Measurements from ENCODE around the gene ZFYVE21. TPM values are rescaled to one million over a fixed set of nuclear protein-coding genes. Genes with fewer than 3 reads are reported as not detected.

The ZFYVE21 gene
- total and polyA plus RNA-seq, 2 experiments from 2014 or later = 39.4 to 55.2 TPM

DNA sequence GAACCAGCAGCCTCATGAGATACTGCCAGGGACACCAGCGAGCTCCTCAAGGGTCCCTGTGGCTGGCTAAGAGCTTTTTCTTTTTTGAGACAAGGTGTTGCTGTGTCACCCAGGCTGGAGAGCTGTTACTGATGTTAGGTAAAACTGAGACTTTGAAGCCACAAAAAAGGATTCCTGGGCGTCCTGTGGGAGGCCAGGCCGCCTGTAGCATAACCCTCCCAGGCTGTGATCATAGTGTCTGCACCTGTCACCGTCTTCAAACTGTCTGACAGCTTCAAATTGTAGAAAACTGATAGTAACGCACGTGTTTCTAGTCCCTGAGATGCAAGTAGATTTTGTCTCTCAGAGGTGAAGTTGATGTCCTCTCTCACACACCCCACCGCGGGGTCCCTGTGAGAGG is 4.1 kb downstream of the ZFYVE21 start:
- WGBS (ENCODE audit: low lambda C conversion rate, missing lambda C conversion rate) = 93% methylated on average over 8 of the region's 8 CpGs
- Histone ChIP-seq H3K4me1 (ENCODE audit: insufficient read depth) (peaks cover 17% of the 10 kb centered on the region), H3K9me2 (replicated peaks; ENCODE audit: insufficient read depth) (no peaks in the 10 kb centered on the region), H3K27ac (no peak overlapping the region), H3K4me3 (no peak overlapping the region), H3K4me2 (no peak overlapping the region), H4K20me1 (ENCODE audit: insufficient read depth, poor library complexity, severe bottlenecking) (peaks cover 64% of the 10 kb centered on the region), H3K36me3 (replicated peaks; ENCODE audit: insufficient read depth, low read depth) (no peaks in the 10 kb centered on the region), H3K27me3 (no peaks in the 10 kb centered on the region), H2AFZ (no peak overlapping the region), H3K79me2 (peaks cover 88% of the 10 kb centered on the region), H3K9me3 (ENCODE audit: low read depth) (no peaks in the 10 kb centered on the region)
- TF ChIP-seq CTCF (IDR thresholded peaks at IDR 0.05; ENCODE audit: poor library complexity) (no peak), EZH2phosphoT487 (IDR thresholded peaks at IDR 0.05; ENCODE audit: low read depth, severe bottlenecking, unreplicated experiment) (no peak), EZH2 (IDR thresholded peaks at IDR 0.05; ENCODE audit: borderline replicate concordance) (no peak)
- no peak for DNase-seq (ENCODE audit: low spot score)

DNA sequence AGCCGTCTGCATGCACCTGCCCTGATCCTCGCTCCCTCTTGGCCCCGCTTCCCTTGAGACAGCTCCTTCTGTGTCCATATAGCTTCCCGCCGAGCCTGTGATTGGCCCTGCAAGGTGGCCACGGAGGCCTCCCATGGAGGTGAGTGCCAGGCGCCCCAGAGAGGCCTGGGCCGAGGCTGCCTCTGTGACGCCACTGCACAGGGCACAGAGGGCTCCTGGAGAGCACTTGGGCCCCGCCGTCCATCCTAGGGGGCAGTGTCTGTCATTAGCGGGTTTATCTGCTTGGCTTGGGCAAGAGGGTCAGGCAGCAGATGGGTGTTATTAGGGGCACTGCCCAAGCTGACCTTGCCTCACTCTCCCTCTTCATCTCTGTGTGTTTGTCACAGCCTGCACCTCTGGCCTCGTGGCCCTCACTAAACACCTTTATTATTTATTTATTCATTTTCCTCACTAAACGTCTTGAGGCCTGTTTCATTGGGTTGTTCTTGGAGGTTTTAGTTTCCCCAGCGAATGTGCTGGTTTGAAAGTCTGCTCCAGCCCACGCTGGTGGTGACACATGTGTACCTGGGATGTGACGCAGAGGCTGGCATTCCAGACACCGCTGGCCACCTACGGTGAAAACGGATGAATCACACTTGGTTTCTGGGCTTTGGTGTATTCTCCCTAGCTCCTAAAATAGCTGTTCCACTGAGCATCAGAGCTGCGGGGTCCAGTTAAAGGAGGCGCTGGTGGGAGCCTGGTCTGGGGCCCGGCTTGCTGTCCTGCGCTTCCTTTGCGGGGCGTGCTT is 5.9 kb downstream of the ZFYVE21 start:
- H2AFZ ChIP-seq = no peak overlapping the region
- no peak overlapping the region for H3K27ac ChIP-seq

DNA sequence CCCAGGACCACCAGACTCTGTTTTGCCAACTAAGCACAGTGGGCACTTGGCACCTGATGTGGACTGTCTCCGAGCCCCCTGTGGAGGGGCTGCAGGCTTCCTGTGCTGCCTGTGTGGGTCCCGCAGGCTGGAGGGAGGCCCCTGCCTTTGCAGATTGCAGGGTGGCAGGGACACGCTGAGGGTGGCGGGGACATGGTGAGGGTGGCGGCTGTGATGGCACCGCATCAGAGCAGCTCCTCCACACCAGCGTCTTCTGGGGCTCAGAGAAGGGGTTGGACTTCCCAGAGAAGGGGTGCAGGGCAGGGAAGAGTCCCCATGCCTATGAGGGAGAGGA is 8.1 kb downstream of the ZFYVE21 start:
- H3K27me3 ChIP-seq = no peaks in the 10 kb centered on the region
- H3K4me2 ChIP-seq = no peak overlapping the region
- H3K9me2 ChIP-seq (replicated peaks; ENCODE audit: insufficient read depth) = no peaks in the 10 kb centered on the region
- H3K79me2 ChIP-seq = peaks cover 89% of the 10 kb centered on the region
- H3K27ac ChIP-seq = no peak overlapping the region
- DNase-seq (ENCODE audit: low spot score) = no peak
- H3K9me3 ChIP-seq (ENCODE audit: low read depth) = no peaks in the 10 kb centered on the region
- TF ChIP-seq EZH2phosphoT487 (IDR thresholded peaks at IDR 0.05; ENCODE audit: low read depth, severe bottlenecking, unreplicated experiment) = no peak
- TF ChIP-seq EZH2 (IDR thresholded peaks at IDR 0.05; ENCODE audit: borderline replicate concordance) = no peak
- TF ChIP-seq CTCF (IDR thresholded peaks at IDR 0.05; ENCODE audit: poor library complexity) = no peak
- H3K36me3 ChIP-seq (replicated peaks; ENCODE audit: insufficient read depth, low read depth) = no peaks in the 10 kb centered on the region
- H3K4me1 ChIP-seq (ENCODE audit: insufficient read depth) = peaks cover 10% of the 10 kb centered on the region
- no peak overlapping the region for H3K4me3 ChIP-seq
- H2AFZ ChIP-seq = no peak overlapping the region
- WGBS (ENCODE audit: low lambda C conversion rate, missing lambda C conversion rate) = 98% methylated on average over 6 of the region's 7 CpGs
- H4K20me1 ChIP-seq (ENCODE audit: insufficient read depth, poor library complexity, severe bottlenecking) = peaks cover 57% of the 10 kb centered on the region

More for the DNA sequence above, 5.9 kb downstream of the ZFYVE21 start:
- H4K20me1 ChIP-seq (ENCODE audit: insufficient read depth, poor library complexity, severe bottlenecking) = peaks cover 74% of the 10 kb centered on the region
- H3K79me2 ChIP-seq = peaks cover 100% of the 10 kb centered on the region
- H3K36me3 ChIP-seq (replicated peaks; ENCODE audit: insufficient read depth, low read depth) = no peaks in the 10 kb centered on the region
- peaks cover 15% of the 10 kb centered on the region for H3K4me1 ChIP-seq (ENCODE audit: insufficient read depth)
- no peak for DNase-seq (ENCODE audit: low spot score)
- WGBS (ENCODE audit: low lambda C conversion rate, missing lambda C conversion rate) = 95% methylated on average over 26 of the region's 26 CpGs
- TF ChIP-seq EZH2phosphoT487 (IDR thresholded peaks at IDR 0.05; ENCODE audit: low read depth, severe bottlenecking, unreplicated experiment) (no peak), CTCF (IDR thresholded peaks at IDR 0.05; ENCODE audit: poor library complexity) (no peak), EZH2 (IDR thresholded peaks at IDR 0.05; ENCODE audit: borderline replicate concordance) (no peak)
- H3K9me2 ChIP-seq (replicated peaks; ENCODE audit: insufficient read depth) = no peaks in the 10 kb centered on the region
- H3K9me3 ChIP-seq (ENCODE audit: low read depth) = no peaks in the 10 kb centered on the region
- H3K27me3 ChIP-seq = no peaks in the 10 kb centered on the region
- no peak overlapping the region for H3K4me3 ChIP-seq
- H3K4me2 ChIP-seq = no peak overlapping the region

Measured in hepatocyte (in vitro differentiated cells).